AG04450 (cell line): Measurements from ENCODE around the gene GGCX. TPM values are rescaled to one million over a fixed set of nuclear protein-coding genes. Genes with fewer than 3 reads are reported as not detected.

ENCODE experiments used
- CTCF ChIA-PET: fragments of 300-600, 350-600 bp; formaldehyde crosslinking; extraction: SDS; loops from one replicate; lab custom pipeline; 2022; ENCODE audit warnings: antibody characterized with exemption, inconsistent platforms; lab: Charles Lee
- POLR2A ChIA-PET: fragments of 350-600 bp; formaldehyde crosslinking; extraction: SDS; loops from one replicate; lab custom pipeline; 2021; ENCODE audit warnings: antibody characterized with exemption, inconsistent platforms; lab: Yijun Ruan, JAX
- DNase-seq: peaks from one replicate; pipeline ENCODE4 v3.0.0-alpha.2; 2011; ENCODE audit warnings: low read depth, low spot score
- H3K27ac ChIP-seq: one replicate; pipeline ENCODE4 v1.5.1; 2012; ENCODE audit warnings: low read depth, low read length, control low read depth
- H3K27me3 ChIP-seq: one replicate; pipeline ENCODE4 v1.6.0; 2012; ENCODE audit warnings: low read length; ENCODE audit not compliant: control insufficient read depth, insufficient read depth
- H3K4me3 ChIP-seq: 2 replicates; pipeline ENCODE4 v1.5.1; 2011; ENCODE audit warnings: mild to moderate bottlenecking, low read depth, low read length, control low read depth
- H3K9me3 ChIP-seq: 2 replicates; pipeline ENCODE4 v1.5.1; 2012; ENCODE audit warnings: low read length; ENCODE audit not compliant: control insufficient read depth, insufficient read depth
- CTCF ChIP-seq: IDR thresholded peaks from 2 replicates; pipeline ENCODE4 v1.5.1; 2011; ENCODE audit warnings: low read depth, low read length, control low read depth, inconsistent platforms
- polyA plus RNA-seq: library from polyadenylated mRNA; depleted of rRNA; stranded (reverse); fragments of >200 nt; gene quantifications from 2 replicates; pipeline ENCODE4 v1.2.3, GENCODE V29; 2011

GGCX gene
- polyA plus RNA-seq, 1 experiment, result 44.0 TPM

DNA sequence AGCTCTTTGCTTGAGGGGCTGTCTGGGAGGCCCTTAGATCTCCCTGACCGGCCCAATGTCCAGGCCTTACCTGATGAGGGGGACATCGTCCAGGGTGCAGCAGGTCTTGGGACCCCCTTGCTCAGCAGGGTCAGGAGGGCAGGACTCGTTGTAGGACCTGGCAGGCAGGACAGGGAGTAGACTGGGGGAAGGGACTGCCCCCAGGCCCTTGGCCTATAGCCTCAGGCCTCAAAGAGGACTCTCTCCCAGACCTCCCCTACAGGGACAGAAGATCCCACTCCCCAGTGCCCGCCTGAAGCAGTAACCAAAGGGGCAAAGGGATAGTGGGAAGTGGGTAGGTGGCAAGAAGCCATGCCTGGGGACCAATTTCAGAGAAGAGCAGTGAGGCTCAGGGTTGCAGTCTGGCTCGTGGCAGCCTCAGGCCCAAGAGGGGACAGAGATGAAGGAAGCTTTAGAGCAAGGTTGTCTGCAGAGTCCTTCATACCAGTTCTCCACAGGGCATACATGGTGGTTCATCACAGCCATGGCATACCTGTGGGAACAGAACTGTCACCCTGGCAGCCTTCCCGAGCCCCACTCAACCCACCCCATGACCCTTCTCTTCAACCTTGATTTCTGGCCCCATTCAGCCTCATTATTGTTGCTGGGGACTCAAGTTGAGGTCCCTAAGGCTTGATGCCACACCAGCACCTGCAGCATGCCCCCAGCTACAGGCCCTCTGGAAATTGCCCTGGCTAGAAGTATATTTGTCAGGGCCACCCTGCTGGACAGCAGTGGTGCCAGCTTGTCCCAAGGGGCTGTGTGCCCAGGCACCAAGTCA is 39.9 kb upstream of the GGCX start:
- TF ChIP-seq CTCF, result no peak
- CTCF ChIA-PET, result interaction anchor here (1.4 kb wide), 1 partner anchor 36 kb away, joined by 4 read pairs; no protein-coding TSS in a partner anchor
- no peak for DNase-seq
- H3K27me3 ChIP-seq, result no peaks in the 10 kb centered on the region
- POLR2A ChIA-PET, result interaction anchor here (0.6 to 2.0 kb wide), 3 partner anchors 10 to 62 kb away, joined by 3 to 10 read pairs (median 3); partner anchors contain the start of gene MAT2A
- H3K4me3 ChIP-seq, result peak overlapping the region; percentile 96
- H3K9me3 ChIP-seq, result no peaks in the 10 kb centered on the region; the same call in 1 of the 2 replicates
- no peak overlapping the region for H3K27ac ChIP-seq

GRCh38 chr2:85600235-85600575 is 38.9 kb upstream of the GGCX start:
- no peak for DNase-seq
- H3K9me3 ChIP-seq, result no peaks in the 10 kb centered on the region; the same call in 1 of the 2 replicates
- POLR2A ChIA-PET, result interaction anchor here (1.5 kb wide), 1 partner anchor 9 kb away, joined by 3 read pairs; no protein-coding TSS in a partner anchor
- TF ChIP-seq CTCF, result no peak
- H3K27me3 ChIP-seq, result no peaks in the 10 kb centered on the region
- no peak overlapping the region for H3K4me3 ChIP-seq
- CTCF ChIA-PET, result interaction anchor here (0.9 to 1.4 kb wide), 2 partner anchors 37 to 48 kb away, joined by 3 to 4 read pairs; no protein-coding TSS in a partner anchor
- H3K27ac ChIP-seq, result no peak overlapping the region

DNA sequence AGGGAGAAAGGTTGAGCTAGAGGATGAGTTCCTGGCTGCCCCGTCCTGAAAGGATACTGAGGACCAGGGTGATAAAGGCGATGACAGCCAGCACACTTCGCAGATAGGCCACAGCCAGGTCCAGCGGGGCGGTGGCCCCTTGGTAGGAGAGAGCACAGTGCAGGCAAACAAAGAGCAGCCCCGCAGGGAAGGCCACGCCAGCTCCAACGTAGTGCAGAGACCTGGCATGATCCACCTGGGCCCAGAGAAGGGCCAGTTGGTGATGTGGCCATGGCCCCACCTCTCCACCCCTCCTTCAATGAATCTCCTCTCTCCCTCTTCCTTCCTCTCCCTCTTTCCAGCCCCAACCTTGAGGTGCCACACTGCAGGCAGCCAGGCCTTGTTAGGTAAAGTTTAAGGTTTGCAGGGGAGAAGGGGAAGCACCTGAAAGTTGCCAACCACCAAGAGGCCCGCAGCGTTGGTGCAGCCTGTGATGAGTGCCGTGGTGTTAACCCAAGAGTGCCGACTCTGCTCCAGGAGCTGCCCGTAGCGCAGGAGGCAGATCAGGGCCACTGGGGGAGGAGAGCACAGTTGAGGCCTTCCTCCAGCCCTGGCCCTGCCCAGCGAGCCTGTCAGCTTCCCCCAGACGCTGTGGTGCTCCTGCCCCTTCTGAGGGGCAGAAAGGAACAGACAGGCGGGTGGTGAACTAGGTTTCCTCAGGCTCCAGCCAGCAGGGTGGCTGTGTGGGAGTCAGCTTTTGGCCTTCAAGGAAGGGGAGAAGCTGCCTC is 38.4 kb upstream of the GGCX start:
- TF ChIP-seq CTCF, result no peak
- POLR2A ChIA-PET, result no interaction called here
- Histone ChIP-seq H3K27ac (no peak overlapping the region), H3K9me3 (no peaks in the 10 kb centered on the region; the same call in 1 of the 2 replicates), H3K27me3 (no peaks in the 10 kb centered on the region), H3K4me3 (no peak overlapping the region)
- CTCF ChIA-PET, result interaction anchor here (0.9 kb wide), 1 partner anchor 47 kb away, joined by 3 read pairs; no protein-coding TSS in a partner anchor
- no peak for DNase-seq

- Histone ChIP-seq H3K4me3 (no peak overlapping the region), H3K27me3 (no peaks in the 10 kb centered on the region), H3K9me3 (no peaks in the 10 kb centered on the region; the same call in 1 of the 2 replicates), H3K27ac (no peak overlapping the region)
- ChIA-PET CTCF (no interaction called here), POLR2A (no interaction called here)
- no peak for TF ChIP-seq CTCF
- no peak for DNase-seq
Measured at GRCh38 chr2:85598594-85599340, 37.5 kb upstream of the GGCX start.
